SK-N-SH (cell line): ENCODE results near the gene TCEA3. TPM values are rescaled to one million over a fixed set of nuclear protein-coding genes. Genes with fewer than 3 reads are reported as not detected.

Experiments used
- CHD2 ChIP-seq: fragments of 150-350 bp; IDR thresholded peaks from 2 replicates; pipeline ENCODE4 v1.6.1; 2018; ENCODE audit warnings: low read length; ENCODE audit not compliant: partially characterized antibody
- ELF1 ChIP-seq: IDR thresholded peaks from 2 replicates; pipeline ENCODE4 v1.4.0; 2012
- EZH2phosphoT487 ChIP-seq: fragments of 200-600 bp; sonication (generic); IDR thresholded peaks from 2 replicates; pipeline ENCODE4 v1.6.1; 2017; ENCODE audit warnings: low read depth, mixed run types, mild to moderate bottlenecking, antibody characterized with exemption, moderate library complexity, borderline replicate concordance
- FOXJ3 ChIP-seq: sonication (generic); formaldehyde crosslinking; IDR thresholded peaks from 2 replicates; pipeline ENCODE4 v1.5.1; 2020; ENCODE audit warnings: mild to moderate bottlenecking, missing genetic modification reagents
- GABPA ChIP-seq: IDR thresholded peaks from 2 replicates; pipeline ENCODE4 v1.4.0; 2012; ENCODE audit warnings: low read depth, mild to moderate bottlenecking
- GATA2 ChIP-seq: sonication (generic); formaldehyde crosslinking; IDR thresholded peaks from 2 replicates; pipeline ENCODE4 v1.5.0; 2020; ENCODE audit warnings: mild to moderate bottlenecking, missing genetic modification reagents
- JUND ChIP-seq: IDR thresholded peaks from 2 replicates; pipeline ENCODE4 v1.4.0; 2012
- NFIC ChIP-seq: IDR thresholded peaks from 2 replicates; pipeline ENCODE4 v1.4.0; 2012; ENCODE audit warnings: borderline replicate concordance
- NRF1 ChIP-seq: IDR thresholded peaks from 2 replicates; pipeline ENCODE4 v1.6.1; 2012; ENCODE audit warnings: low read depth, mild to moderate bottlenecking, low read length
- POLR2AphosphoS5 ChIP-seq: IDR thresholded peaks from 2 replicates; pipeline ENCODE4 v1.6.1; 2012; ENCODE audit warnings: low read depth, low read length
- RAD21 ChIP-seq: IDR thresholded peaks from 2 replicates; pipeline ENCODE4 v1.6.1; 2012; ENCODE audit warnings: mild to moderate bottlenecking, low read length
- RCOR1 ChIP-seq: fragments of 150-350 bp; IDR thresholded peaks from 2 replicates; pipeline ENCODE4 v1.6.1; 2017; ENCODE audit warnings: antibody characterized with exemption, low read length
- SMC3 ChIP-seq: IDR thresholded peaks from 2 replicates; pipeline ENCODE4 v1.6.1; 2012; ENCODE audit warnings: low read depth, low read length, improper control_type of control experiment
- TAF1 ChIP-seq: IDR thresholded peaks from 2 replicates; pipeline ENCODE4 v1.6.1; 2012; ENCODE audit warnings: low read depth, mild to moderate bottlenecking, low read length, moderate library complexity, borderline replicate concordance
- TCF12 ChIP-seq: IDR thresholded peaks from 2 replicates; pipeline ENCODE4 v1.4.0; 2012
- YY1 ChIP-seq: IDR thresholded peaks from 2 replicates; pipeline ENCODE4 v1.4.0; 2012; ENCODE audit warnings: low read depth, mild to moderate bottlenecking
- polyA plus RNA-seq, 3 experiments: library from polyadenylated mRNA; depleted of rRNA; stranded (reverse); fragments of >200 nt; gene quantifications; 2 replicates each; pipeline ENCODE4 v1.2.3, GENCODE V29; 2012
- TF ChIP-seq, protein P1 (sequence below): fragments of 150-350 bp; IDR thresholded peaks from 2 replicates; pipeline ENCODE4 v1.6.1; 2016; ENCODE audit warnings: mild to moderate bottlenecking, low read depth, low read length
- TF ChIP-seq, protein P2 (sequence below): IDR thresholded peaks from 2 replicates; pipeline ENCODE4 v1.4.0; 2012; ENCODE audit warnings: low read depth, borderline replicate concordance
- TF ChIP-seq, protein P3 (sequence below): IDR thresholded peaks from 2 replicates; pipeline ENCODE4 v1.4.0; 2012; ENCODE audit warnings: low read depth
- TF ChIP-seq, protein P4 (sequence below): IDR thresholded peaks from 2 replicates; pipeline ENCODE4 v1.6.1; 2012; ENCODE audit warnings: mild to moderate bottlenecking, low read depth, low read length, moderate library complexity
- TF ChIP-seq, protein P5 (sequence below): fragments of 150-350 bp; IDR thresholded peaks from 2 replicates; pipeline ENCODE4 v1.6.1; 2017; ENCODE audit warnings: antibody characterized with exemption, low read length, low read depth, borderline replicate concordance
- TF ChIP-seq, protein P6 (sequence below): fragments of 200-600 bp; sonication (generic); IDR thresholded peaks from 2 replicates; pipeline ENCODE4 v1.6.1; 2017; ENCODE audit warnings: antibody characterized with exemption, mild to moderate bottlenecking, moderate library complexity

TCEA3 gene
- polyA plus RNA-seq, 1 of the 3 experiments (the other 2 are of a cell fraction): 1.1 TPM

DNA sequence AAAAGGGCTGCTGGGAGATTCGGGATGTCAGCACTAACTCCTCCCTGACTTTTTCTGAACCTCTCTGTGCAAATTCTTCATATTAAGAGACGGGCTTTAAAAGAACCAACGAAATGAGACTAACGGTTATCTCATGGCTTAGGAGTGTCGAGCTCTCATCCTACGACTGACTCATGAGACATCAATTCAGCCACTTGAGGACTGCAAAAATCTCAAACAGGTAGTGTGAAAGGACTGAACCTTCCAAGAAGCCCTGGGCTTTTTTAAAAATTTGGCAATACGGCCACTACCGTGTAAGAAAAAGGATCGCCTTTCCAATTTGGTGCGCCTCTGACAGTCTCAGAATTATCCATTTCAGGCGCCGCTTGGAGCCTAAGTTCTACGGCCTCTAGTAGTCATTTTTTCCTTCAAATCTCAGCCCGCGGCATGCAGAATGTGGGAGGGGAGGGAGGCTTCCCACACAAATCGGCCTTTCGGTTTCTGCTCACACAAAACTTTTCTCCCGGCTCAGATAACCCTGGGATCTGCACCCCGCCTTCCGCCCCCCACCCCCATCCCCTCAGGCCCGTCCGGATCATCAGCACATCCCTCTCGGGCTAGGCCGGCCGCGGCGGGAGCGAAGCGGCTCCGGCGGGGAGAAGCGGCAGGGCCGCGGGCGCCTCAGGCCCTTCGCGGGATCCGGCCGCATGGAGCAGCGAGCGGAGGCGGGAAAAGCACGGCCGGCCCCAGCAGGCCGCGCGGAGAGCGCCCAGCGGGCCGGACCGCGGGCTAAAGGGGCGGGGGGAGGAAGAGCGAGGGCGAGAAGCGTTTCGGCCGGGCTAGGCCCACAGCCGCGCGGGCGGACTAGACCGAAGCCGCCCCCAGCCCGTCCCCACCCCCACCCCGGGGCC is 81.1 kb downstream of the TCEA3 start (continued):
- TF ChIP-seq, protein P1, sequence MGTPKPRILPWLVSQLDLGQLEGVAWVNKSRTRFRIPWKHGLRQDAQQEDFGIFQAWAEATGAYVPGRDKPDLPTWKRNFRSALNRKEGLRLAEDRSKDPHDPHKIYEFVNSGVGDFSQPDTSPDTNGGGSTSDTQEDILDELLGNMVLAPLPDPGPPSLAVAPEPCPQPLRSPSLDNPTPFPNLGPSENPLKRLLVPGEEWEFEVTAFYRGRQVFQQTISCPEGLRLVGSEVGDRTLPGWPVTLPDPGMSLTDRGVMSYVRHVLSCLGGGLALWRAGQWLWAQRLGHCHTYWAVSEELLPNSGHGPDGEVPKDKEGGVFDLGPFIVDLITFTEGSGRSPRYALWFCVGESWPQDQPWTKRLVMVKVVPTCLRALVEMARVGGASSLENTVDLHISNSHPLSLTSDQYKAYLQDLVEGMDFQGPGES: no peak
- TF ChIP-seq, protein P2, sequence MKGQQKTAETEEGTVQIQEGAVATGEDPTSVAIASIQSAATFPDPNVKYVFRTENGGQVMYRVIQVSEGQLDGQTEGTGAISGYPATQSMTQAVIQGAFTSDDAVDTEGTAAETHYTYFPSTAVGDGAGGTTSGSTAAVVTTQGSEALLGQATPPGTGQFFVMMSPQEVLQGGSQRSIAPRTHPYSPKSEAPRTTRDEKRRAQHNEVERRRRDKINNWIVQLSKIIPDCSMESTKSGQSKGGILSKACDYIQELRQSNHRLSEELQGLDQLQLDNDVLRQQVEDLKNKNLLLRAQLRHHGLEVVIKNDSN: no peak
- TF ChIP-seq RAD21 (no peak), GABPA (no peak), CHD2 (no peak), ELF1 (no peak), NFIC (no peak), YY1 (no peak), FOXJ3 (CRISPR knock-in tag) (no peak; the same call in 1 of the 2 replicates), SMC3 (no peak), NRF1 (no peak), TCF12 (no peak), RCOR1 (no peak), POLR2AphosphoS5 (peak; percentile 64; the same call in 1 of the 2 replicates), JUND (peak; percentile 15; the same call in 1 of the 2 replicates), EZH2phosphoT487 (no peak), TAF1 (peak; percentile 1; the same call in 1 of the 2 replicates), GATA2 (CRISPR knock-in tag) (no peak)
- TF ChIP-seq, protein P3, sequence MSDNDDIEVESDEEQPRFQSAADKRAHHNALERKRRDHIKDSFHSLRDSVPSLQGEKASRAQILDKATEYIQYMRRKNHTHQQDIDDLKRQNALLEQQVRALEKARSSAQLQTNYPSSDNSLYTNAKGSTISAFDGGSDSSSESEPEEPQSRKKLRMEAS: peak; percentile 5; the same call in 1 of the 2 replicates
- TF ChIP-seq, protein P4, sequence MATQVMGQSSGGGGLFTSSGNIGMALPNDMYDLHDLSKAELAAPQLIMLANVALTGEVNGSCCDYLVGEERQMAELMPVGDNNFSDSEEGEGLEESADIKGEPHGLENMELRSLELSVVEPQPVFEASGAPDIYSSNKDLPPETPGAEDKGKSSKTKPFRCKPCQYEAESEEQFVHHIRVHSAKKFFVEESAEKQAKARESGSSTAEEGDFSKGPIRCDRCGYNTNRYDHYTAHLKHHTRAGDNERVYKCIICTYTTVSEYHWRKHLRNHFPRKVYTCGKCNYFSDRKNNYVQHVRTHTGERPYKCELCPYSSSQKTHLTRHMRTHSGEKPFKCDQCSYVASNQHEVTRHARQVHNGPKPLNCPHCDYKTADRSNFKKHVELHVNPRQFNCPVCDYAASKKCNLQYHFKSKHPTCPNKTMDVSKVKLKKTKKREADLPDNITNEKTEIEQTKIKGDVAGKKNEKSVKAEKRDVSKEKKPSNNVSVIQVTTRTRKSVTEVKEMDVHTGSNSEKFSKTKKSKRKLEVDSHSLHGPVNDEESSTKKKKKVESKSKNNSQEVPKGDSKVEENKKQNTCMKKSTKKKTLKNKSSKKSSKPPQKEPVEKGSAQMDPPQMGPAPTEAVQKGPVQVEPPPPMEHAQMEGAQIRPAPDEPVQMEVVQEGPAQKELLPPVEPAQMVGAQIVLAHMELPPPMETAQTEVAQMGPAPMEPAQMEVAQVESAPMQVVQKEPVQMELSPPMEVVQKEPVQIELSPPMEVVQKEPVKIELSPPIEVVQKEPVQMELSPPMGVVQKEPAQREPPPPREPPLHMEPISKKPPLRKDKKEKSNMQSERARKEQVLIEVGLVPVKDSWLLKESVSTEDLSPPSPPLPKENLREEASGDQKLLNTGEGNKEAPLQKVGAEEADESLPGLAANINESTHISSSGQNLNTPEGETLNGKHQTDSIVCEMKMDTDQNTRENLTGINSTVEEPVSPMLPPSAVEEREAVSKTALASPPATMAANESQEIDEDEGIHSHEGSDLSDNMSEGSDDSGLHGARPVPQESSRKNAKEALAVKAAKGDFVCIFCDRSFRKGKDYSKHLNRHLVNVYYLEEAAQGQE: no peak
- TF ChIP-seq, protein P5, sequence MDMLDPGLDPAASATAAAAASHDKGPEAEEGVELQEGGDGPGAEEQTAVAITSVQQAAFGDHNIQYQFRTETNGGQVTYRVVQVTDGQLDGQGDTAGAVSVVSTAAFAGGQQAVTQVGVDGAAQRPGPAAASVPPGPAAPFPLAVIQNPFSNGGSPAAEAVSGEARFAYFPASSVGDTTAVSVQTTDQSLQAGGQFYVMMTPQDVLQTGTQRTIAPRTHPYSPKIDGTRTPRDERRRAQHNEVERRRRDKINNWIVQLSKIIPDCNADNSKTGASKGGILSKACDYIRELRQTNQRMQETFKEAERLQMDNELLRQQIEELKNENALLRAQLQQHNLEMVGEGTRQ: no peak
- TF ChIP-seq, protein P6, sequence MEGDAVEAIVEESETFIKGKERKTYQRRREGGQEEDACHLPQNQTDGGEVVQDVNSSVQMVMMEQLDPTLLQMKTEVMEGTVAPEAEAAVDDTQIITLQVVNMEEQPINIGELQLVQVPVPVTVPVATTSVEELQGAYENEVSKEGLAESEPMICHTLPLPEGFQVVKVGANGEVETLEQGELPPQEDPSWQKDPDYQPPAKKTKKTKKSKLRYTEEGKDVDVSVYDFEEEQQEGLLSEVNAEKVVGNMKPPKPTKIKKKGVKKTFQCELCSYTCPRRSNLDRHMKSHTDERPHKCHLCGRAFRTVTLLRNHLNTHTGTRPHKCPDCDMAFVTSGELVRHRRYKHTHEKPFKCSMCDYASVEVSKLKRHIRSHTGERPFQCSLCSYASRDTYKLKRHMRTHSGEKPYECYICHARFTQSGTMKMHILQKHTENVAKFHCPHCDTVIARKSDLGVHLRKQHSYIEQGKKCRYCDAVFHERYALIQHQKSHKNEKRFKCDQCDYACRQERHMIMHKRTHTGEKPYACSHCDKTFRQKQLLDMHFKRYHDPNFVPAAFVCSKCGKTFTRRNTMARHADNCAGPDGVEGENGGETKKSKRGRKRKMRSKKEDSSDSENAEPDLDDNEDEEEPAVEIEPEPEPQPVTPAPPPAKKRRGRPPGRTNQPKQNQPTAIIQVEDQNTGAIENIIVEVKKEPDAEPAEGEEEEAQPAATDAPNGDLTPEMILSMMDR: no peak
